Posterior vena cava (tissue), 2 donors: ENCODE results near the gene SFT2D3. TPM values are rescaled to one million over a fixed set of nuclear protein-coding genes. Genes with fewer than 3 reads are reported as not detected.

ENCODE experiments used
- DNase-seq: peaks from one replicate; pipeline ENCODE4 v3.0.0-alpha.2; 2020; ENCODE audit warnings: low spot score
- intact Hi-C, 2 donors: fragments of 100-400 bp; cut with DNase I; formaldehyde crosslinking; loops; one replicate each; pipeline versions ENCODE4 v1.14.1 to v1.14.2; 2022 to 2023
- long read RNA-seq, 2 donors: library from polyadenylated mRNA; unstranded; transcript quantifications; one replicate each; pipeline ENCODE4 v2.0.0, GENCODE V29; 2020 to 2021
- total RNA-seq, 2 donors: library from RNA; stranded (reverse); fragmentation: NEBNext Ultra II Directional; extraction: Animal tissue kit (Norgen Biotek cat#: 25700); gene quantifications; one replicate each; pipeline ENCODE4 v1.2.1, GENCODE V29; 2021
- donor health status: DM: yes; HTN: yes; CAD: no.
- donor health status: DM: yes; HTN: yes; CAD: no.

SFT2D3 gene, protein sequence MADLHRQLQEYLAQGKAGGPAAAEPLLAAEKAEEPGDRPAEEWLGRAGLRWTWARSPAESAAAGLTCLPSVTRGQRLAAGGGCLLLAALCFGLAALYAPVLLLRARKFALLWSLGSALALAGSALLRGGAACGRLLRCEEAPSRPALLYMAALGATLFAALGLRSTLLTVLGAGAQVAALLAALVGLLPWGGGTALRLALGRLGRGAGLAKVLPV
- 1 to 10 TPM; 4.3 to 4.7 TPM for total RNA-seq
- long read RNA-seq, donor 1, transcript SFT2D3-201 (1 exons, 3,735 nt), result major isoform, 8 of 8 reads
- long read RNA-seq, donor 1, partial matches to known transcripts, result 0 of 8 reads
- long read RNA-seq, donor 1, other reads (novel, unspliced or antisense), result 0 of 8 reads
- long read RNA-seq, donor 2, result 0 reads

GRCh38 chr2:127701193-127701650 lies at the start of gene SFT2D3:
SFT2D3 (plus strand) TSS chr2:127701497; CDS start chr2:127701529, 32 bp downstream.
- intact Hi-C loops, result no loop called here
- DNase-seq, result peak; percentile 98

GRCh38 chr2:127651971-127652550 lies 49.2 kb upstream of the SFT2D3 start:
- intact Hi-C loops, result no loop called here
- DNase-seq, result peak; percentile 84

GRCh38 chr2:127652786-127653357 lies 48.4 kb upstream of the SFT2D3 start:
- peak; percentile 73 for DNase-seq
- intact Hi-C loops, result no loop called here

- DNase-seq, result peak; percentile 71
- intact Hi-C loops, result no loop called here
Measured at GRCh38 chr2:127653421-127654083, 47.7 kb upstream of the SFT2D3 start.

GRCh38 chr2:127654084-127654837 lies 47.0 kb upstream of the SFT2D3 start:
- intact Hi-C loops, result no loop called here
- DNase-seq, result peak; percentile 76

- intact Hi-C loops, result no loop called here
- no peak for DNase-seq
Measured at GRCh38 chr2:127654838-127655175, 46.5 kb upstream of the SFT2D3 start.

- intact Hi-C loops, result no loop called here
- DNase-seq, result peak; percentile 64
Measured at GRCh38 chr2:127655209-127656073, 45.9 kb upstream of the SFT2D3 start.

DNA sequence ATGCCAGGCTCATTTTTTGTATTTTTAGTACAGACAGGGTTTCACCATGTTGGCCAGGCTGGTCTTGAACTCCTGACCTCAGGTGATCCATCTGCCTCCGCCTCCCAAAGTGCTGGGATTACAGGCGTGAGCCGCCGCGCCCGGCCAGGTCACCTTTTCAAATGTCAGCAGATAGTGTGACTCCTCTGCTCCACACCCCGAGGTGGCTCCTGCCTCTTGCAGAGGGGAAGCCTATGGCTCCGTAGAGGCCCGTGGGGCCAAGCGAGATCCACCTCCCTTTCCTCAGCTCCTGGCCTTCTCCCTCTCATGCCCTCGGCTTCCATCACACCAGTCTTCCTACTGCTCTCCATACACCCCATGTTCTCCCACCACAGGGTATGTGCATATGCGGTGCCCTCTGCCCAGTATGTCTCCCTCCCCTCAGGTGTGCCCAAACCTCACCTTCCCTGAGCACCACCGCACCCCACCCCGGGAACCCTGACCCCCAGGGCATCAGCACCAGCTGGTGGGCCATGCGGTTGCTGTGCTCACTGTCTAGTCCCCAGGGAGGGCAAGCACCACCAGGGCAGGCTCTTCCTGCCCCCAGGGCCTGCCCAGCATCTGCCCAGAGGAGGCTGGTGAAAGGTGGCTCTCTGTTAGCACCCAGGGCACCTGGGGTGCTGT lies 44.6 kb upstream of the SFT2D3 start:
- intact Hi-C loops, result no loop called here
- DNase-seq, result peak; percentile 50

- peak; percentile 81 for DNase-seq
Measured at GRCh38 chr2:127657232-127657595, 44.1 kb upstream of the SFT2D3 start.

DNA sequence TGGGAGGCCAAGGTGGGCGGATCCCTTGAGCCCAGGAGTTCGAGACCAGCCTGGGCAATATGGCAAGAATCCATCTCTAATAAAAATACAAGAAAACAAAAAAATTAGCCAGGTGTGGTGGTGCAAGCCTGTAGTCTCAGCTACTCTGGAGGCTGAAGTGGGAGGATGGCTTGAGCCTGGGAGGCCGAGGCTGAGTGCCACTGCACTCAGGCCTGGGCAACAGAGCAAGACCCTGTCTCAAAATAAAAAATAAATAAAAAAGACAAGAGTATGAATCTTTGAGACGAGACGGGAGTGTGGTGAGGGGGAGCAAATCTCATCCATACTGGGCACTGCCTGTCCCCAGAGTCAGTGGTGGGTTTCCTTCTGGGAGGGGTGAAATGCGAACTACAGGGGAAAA lies 43.2 kb upstream of the SFT2D3 start:
- intact Hi-C loops, result no loop called here
- peak; percentile 44 for DNase-seq

More at GRCh38 chr2:127657232-127657595, 44.1 kb upstream of the SFT2D3 start:
- intact Hi-C loops, result no loop called here

DNA sequence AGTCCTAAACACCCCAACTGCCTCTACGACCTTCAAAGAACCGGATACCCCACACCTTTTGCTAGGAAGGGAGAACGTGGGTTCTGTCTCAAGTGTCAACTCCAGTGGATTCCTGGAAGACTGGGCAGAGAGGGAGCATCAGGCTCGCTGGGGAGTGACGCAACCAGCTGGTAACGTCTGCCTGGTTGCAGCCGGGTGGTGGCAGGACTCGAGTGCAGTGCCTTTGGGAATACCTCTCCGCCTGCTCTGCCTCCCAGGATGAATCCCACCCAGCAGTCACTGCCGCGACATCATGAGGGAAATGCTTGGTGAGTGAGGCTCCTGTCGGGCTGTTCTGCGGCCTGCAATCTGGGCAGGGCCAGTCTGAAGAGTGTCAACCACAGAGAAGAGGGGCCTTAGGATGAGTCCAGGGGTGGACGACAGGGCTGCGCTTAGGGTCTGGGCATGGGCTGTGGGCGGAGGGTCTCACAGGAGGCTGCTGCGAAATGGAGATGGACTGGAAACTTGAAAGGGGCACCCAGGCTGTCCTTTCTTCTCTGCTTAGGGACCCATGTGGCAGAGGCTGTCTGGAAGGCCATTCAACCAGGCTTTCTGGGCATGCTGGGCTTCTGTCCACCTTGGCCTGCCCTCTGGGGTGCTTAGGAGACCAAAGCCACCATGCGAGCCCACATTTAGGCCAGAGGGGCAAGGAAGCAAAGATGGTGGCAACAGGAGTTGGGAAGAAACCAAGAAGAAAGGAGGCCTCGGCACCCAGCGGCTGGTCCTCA lies 42.5 kb upstream of the SFT2D3 start:
- DNase-seq, result peak; percentile 70
- intact Hi-C loops, result no loop called here

DNA sequence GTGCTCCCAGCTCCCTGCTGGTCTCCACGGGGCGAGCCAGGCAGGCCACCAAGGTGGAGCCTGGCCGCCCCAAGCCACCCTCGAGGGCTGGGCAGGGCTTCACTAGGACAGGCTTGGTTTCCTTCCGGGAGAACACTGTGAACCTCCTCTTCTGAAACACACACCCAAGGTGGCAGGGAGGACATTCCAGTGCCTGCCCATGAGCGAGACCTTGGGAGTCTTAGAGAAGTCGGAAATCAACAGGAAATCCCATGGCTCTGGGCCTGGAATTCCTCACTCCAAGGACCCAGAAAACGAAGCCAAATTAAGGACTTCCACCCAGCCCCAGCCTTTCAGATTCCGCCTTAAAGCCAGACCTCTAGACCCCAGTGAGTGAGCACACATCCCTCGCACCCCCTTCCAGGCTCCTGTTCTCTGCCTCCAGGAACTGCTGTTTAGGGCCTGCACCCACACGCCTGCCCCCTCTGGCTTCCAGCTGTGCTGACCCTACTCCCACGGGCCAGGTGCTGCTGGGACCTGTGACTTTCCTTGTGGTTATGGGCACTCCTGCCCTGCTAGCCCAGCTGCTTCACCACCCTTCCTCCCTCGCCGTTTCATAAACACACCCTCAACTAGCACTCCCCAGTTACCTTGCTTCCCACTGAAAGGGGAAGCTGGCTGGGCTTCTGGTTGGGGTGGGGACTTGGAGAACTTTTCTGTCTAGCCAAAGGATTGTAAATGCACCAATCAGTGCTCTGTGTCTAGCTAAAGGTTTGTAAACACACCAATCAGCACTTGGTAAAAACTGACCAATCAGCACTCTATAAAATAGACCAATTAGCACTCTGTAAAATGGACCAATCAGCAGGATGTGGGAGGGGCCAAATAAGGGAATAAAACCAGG lies 41.6 kb upstream of the SFT2D3 start:
- intact Hi-C loops, result no loop called here
- peak; percentile 82 for DNase-seq

GRCh38 chr2:127660291-127660578 lies 41.1 kb upstream of the SFT2D3 start:
- DNase-seq, result peak; percentile 56
- intact Hi-C loops, result no loop called here

DNA sequence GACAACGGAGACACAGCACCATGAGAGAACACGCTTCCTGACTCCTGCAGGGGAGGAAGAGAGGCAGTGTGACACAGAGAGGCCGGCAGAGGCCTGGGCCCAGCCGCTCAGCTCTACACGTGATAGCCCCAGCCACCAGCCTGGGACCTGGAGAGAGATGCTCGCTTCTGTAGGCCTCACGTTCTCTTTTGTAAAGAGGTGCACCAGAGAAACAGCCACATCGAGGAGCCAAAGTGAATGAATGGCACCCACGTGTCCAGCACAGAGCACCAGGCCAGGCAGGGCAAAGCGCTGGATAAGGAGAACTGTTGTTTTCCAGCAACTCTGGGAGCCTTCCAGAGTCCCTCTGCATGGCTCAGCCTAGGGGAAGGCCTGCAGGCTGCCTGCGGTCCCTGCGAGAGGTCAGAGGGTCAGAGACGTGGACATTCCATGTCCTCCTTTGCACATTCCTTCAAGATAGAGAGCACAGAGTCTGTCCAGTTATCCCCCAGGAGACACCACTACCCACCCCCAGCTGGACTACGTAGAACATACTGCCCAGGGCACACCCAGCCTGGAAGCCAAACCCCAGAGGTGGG lies 40.1 kb upstream of the SFT2D3 start:
- intact Hi-C loops, result no loop called here
- DNase-seq, result peak; percentile 86

DNA sequence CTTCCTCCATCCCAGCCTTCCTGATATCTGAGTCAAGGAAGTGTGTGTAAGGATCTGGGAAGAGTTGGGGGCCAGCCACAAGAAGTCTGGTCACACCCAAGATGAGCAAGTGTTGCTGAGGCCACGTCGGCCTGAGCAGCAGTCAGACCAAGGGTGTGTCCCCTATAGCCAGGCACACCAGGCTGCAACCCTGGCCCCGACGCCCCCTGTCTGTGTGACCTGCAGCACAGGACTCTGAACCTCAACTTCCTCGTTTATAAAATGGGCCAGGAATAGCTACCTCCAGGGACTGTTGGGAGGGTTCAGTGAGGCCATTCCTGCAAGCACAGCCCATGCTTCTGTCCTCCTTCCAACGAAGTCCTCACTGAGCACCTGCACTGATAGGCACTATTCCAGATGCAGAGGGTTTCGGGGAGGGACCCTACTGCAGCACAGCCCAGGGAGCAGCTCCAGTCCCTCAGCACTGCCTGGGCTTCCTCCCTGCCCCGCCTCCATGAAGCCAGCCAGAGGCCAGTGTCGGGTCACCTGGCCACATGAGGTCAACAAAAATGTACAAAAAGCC lies 39.3 kb upstream of the SFT2D3 start:
- DNase-seq, result peak; percentile 90
- intact Hi-C loops, result no loop called here
